HG03558 (cell line): ENCODE measurements around the gene SMC1B.
"Not testable (repeated sequence)": the region's sequence is repeated elsewhere in the genome, so short reads cannot be mapped to it uniquely, and the experiment has no call there.

Experiments
- ATAC-seq: cut with Tn5 transposase; IDR thresholded peaks from one replicate; pipeline ENCODE4 v1.9.1; 2021; ENCODE audit warnings: moderate number of reproducible peaks; ENCODE audit not compliant: unreplicated experiment; ENCODE audit errors: extremely low read depth

Gene SMC1B

DNA sequence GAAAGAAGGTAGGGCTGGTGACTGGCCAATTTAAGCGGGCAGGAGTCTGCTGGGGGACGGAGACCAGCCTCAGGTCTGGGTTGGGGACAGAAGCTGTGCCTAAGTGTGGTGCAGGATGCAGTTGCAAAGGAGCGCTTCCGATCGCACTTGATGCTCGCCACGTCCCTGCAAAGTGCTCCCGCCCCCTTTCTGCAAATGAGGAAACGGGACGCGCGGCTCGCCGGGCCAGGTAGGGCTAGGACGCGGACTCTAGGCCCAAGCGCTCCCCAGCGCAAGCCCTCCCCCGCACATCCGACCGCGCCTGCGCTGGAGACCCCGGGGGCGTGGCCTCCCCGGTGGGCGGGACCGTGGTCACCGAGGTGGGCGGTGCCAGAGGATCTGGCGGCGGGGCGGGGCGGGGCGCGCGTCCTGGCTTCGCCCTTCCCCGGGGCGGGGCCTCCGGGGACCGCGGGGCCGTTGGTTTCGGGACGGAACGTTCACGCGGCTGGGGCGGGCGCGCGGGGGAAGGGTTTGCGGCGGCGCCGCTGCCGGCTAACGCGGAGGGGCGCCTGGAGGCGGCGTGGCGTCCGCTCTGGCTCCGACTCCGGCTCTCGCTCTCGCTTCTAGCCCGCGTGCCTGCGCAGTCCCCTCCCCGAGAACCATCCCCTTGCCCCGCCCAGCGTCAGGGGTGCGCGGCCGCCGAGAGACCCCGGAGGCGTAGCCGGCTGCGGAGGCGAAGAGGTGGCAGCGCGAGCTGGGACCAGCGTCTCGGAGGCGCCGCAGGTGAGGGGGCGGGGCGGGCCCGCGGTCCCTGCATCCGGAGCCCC, 103.8 kb downstream of the SMC1B start, which contains the start of gene FAM118A:
Gene FAM118A, plus strand, starts transcription at position 513 of the 806 bp plus-strand sequence. CDS start 12,446 bp downstream, outside the sequence.
- ATAC-seq, result peak; percentile 49

DNA sequence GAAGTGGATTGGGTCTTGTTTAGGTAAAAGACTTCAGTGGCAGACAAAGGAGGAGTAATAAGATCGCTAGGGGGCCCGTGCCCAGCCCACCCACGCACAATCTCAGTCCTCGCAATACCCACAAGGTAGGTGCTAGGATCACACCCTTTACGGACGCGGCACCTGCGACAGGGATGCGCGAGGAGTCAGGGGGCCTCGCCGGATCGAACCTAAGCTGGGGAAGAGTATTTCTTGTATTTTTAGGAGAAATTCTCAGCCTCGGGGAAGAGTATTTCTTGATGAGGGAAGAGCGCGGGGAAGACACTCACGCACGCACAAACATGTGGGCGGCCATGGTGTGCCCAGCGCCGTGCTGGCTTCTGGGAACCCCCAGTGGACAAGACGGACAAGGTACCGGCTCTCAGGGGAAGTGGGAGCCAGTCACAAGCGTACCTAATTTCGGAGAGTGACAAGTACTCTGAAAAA, 104.4 kb downstream of the SMC1B start:
- peak; percentile 5 for ATAC-seq

DNA sequence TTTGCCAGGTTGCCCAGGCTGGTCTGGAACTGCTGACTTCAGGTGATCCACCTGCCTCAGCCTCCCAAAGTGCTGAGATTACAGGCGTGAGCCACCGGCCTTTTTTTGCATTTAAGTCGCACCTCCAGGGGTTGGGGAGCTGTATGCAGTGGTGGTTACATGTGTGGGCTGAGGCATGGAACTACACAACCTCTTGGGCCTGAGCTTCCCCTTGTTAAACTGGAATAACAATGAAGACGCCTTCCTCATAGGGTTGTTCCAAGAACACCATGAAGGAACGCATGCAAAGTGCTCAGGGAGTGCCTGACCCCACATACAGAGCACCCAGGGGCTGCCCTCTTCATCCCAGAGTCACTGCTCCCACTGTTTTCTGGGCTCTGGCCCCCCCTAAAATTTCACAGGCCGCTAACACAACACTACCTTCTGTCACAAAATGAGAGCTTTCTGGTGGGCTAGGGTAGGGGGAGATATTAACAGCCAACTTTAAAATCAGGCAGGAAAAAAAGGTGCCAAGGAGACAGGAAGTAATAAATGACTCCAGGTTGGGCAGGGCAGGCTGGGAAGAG, 104.9 kb downstream of the SMC1B start:
- no peak for ATAC-seq

DNA sequence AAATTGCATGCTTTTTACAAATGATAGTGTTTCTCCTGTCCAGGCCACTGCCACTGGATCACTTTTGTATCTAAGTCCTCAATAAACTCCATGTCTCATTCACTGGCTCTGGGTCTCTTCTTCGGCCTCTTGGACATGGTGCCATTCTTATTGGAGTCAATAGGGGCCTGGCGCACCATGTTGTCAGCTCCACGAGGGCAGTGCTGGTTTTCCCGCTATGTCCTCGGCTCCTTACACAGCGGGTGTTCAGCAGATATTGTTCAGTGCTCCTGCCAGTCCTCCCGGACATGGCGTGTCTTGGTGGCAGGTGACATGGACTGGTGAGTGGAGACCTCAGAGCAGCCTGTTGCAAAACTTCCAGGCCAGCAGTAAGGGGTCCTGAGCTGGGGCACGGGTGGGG, 107.3 kb downstream of the SMC1B start:
- no peak for ATAC-seq

DNA sequence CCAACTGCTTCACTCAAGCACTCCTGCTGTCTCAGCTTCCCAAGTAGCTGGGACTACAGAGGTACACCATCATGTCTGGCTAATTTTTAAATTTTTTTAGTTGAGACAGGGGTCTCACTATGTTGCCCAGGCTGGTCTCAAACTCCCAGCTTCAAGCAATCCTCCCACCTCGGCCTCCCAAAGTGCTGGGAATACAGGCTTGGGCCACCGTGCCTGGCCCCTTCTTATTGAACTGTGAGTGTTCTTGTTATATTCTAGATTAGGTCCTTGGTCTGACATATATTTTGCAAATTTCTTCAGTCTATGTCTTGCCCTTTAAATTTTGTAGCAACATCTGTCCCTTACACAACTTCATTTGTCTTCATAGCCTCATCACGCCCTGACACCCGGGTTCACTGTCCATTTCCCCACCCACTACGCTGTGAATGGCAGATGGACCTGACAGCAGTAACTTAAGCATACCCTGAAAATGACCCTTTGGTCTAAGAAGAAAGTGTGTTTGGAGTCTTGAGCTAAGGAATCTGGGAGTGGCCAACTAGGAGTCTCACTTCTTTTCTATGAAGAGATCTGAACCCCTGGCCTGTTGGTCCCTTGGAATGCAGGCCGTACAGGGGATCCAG, 107.8 kb downstream of the SMC1B start:
- no peak for ATAC-seq

DNA sequence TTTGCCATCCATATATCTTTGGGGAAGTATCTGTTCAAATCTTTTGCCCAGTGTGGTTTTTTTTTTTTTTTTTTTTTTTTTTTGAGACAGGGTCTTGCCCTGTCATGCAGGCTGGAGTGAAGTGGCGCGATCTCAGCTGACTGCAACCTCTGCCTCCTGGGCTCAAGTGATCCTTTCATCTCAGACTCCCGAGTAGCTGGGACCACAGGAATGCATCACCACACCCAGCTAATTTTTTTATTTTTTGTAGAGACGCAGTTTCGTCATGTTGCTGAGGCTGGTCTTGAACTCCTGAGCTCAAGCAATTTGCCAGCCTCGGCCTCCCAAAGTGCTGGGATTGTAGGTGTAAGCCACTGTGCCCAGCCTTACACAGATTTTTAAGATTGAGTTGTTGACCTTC, 108.4 kb downstream of the SMC1B start:
- ATAC-seq, result no peak

DNA sequence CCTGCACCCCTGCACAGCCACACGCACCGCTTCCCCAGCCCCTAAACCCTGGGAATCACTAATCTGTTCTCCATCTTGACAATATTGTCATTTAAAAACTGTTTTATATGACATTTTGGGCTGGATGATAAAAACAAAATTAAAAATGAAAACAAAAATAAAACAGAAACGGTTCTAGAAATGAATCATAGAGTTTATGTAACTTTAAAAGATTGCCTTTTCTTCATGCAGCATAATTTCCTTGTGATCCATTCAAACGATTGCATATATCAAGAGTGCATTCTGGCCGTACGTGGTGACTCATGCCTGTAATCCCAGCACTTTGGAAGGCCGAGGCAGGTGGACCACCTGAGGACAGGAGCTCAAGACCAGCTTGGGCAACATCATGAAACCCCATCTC, 110.2 kb downstream of the SMC1B start:
- ATAC-seq, result no peak

DNA sequence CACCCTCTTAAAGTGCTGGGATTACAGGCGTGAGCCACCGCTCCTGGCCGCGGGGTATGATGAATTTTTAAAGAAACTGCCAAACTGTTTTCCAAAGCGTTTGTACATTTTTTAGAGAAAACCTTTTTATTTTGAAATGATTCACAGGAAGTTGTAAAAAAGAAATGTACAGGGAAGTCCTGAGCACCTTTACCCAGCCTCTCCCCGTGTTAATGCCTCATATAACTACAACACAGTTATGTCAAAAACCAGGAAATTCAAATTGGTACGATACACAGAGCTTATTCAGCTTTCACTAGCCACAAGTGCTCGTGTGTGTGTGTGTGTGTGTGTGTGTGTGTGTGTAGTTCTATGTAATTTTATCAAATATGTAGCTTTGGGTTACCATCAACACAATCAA, 110.6 kb downstream of the SMC1B start:
- no peak for ATAC-seq

DNA sequence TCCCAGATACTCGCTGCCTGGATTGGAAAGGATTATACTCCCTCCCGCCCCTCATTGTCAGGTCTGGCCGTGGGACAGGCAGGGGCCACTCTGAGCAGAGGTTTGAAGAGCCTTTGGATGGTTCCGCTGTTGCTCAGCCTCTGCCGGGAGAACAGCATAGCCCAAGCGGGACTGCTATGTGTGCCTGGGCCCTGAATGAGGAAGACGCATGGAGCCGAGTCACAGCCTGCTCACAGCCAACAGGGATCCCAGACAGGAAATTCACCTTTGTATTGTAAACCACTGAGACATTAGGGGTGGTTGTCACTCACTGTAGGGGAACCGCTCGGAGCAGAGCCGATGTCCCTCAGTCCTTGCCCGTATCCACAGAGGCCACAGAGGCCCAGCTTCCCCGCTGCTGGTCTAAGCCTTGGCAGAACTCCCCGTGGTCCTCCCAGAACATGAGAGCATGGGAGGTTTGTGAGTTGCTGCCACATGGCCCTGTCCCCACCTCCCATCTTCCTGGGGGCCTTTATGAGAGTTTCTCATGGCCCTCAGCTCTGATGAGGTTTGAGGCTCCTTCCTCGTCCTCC, 114.4 kb downstream of the SMC1B start:
- no peak for ATAC-seq

DNA sequence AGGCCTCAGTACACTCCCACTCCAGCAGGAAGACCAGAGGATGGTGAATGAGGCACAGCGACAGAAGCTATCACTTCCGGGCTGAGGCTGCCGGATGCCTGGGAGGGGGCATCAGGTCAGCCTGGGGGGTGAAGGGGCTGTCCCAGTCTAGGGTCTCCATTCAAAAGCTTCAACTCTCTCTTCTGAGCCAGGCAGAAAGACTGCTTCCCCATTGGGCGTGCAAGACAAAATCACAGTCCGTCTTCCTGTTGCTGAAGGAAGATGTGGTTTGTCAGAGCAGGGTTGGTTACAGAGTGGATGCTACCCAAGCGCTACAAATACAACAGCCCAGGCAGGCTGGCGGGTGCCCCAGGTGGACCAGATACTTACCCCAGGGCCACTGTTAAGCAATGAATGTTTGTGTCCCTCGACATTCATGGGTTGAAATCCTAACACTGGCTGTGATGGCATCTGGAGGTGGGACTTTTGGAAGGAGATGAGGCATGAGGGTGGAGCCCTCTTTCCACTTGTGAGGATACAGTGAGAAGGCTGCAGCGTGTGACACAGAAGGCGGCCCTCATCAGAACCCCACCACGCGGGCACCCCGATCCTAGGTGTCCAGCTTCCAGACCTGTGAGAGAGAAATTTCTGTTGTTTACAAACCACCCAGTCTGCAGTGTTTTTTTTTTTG, 116.6 kb downstream of the SMC1B start:
- ATAC-seq, result no peak

DNA sequence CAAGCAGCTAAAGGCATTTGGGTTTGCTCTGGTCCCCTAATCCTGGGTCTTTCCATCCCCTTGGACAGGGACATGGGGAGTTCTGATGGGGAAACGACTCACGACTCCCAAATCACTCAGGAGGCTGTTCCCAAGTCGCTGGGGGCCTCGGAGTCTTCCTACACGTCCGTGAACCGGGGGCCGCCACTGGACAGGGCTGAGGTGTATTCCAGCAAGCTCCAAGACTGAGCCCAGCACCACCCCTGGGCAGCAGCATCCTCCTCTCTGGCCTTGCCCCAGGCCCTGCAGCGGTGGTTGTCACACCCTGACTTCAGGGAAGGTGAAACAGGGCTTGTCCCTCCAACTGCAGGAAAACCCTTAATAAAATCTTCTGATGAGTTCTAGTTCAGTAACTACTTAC, 117.9 kb downstream of the SMC1B start:
- no peak for ATAC-seq

DNA sequence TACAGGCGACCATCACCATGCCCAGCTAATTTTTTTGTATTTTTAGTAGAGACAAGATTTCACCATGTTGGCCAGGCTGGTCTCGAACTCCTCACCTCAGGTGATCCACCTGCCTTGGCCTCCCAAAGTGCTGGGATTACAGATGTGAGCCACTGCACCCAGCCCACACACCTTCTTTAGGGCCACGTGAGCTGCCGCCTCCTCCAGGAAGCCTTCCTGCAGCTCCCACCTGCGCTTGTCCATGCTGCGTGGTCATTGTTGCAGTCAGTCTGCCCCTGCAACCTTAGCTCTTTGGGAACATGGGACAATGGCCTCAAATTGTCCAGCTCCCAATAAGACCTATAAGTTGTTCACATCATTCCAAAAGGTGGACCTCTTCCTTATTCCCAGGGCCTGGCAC, 118.4 kb downstream of the SMC1B start:
- not testable (repeated sequence) for ATAC-seq
